Left cardiac atrium (tissue), 4 donors: ENCODE results near the gene PSMD2. TPM values are rescaled to one million over a fixed set of nuclear protein-coding genes. Genes with fewer than 3 reads are reported as not detected.
A peak's percentile ranks its signal among the peaks of the same experiment; 100 is the strongest.

Experiments
- ATAC-seq, 2 donors: fragments of 200-7000 bp; cut with Tn5 transposase; one replicate each; pipeline ENCODE4 v1.9.1; 2020; ENCODE audit warnings: mild to moderate bottlenecking in 2 of 2, moderate library complexity in 2 of 2
- DNase-seq: peaks from one replicate; pipeline ENCODE4 v3.0.0-alpha.2; 2020
- intact Hi-C, 2 donors: fragments of 100-400 bp; cut with DNase I; formaldehyde crosslinking; loops; one replicate each; pipeline versions ENCODE4 v1.14.1 to v1.15.1; 2022 to 2023
- total RNA-seq, 2 donors: library from RNA; stranded (reverse); fragmentation: NEBNext Ultra II Directional; extraction: Animal tissue kit (Norgen Biotek cat#: 25700); gene quantifications; one replicate each; pipeline ENCODE4 v1.2.1, GENCODE V29; 2021
- donor health status: DM: no; HTN: yes; CAD: no.
- donor health status: DM: no; HTN: yes; CAD: no; lungs with severe emphysema.
- donor health status: DM: yes; HTN: yes; CAD: no.
- donor health status: Dilated cardiomyopathy.

The PSMD2 gene
- total RNA-seq, 2 donors from 2014 or later = 176 to 217 TPM

GRCh38 chr3:184311633-184312032 lies 12.6 kb downstream of the PSMD2 start:
- no peak for ATAC-seq
- intact Hi-C loops = no loop called here
- DNase-seq = no peak

GRCh38 chr3:184314363-184314699 lies 15.3 kb downstream of the PSMD2 start, which contains the start of gene EIF4G1:
EIF4G1 (plus strand) TSS chr3:184314606; CDS start chr3:184315797, 1,191 bp downstream.
- DNase-seq = peak; percentile 96
- intact Hi-C loops = no loop called here
- peak; percentile 90 to 93 for ATAC-seq

DNA sequence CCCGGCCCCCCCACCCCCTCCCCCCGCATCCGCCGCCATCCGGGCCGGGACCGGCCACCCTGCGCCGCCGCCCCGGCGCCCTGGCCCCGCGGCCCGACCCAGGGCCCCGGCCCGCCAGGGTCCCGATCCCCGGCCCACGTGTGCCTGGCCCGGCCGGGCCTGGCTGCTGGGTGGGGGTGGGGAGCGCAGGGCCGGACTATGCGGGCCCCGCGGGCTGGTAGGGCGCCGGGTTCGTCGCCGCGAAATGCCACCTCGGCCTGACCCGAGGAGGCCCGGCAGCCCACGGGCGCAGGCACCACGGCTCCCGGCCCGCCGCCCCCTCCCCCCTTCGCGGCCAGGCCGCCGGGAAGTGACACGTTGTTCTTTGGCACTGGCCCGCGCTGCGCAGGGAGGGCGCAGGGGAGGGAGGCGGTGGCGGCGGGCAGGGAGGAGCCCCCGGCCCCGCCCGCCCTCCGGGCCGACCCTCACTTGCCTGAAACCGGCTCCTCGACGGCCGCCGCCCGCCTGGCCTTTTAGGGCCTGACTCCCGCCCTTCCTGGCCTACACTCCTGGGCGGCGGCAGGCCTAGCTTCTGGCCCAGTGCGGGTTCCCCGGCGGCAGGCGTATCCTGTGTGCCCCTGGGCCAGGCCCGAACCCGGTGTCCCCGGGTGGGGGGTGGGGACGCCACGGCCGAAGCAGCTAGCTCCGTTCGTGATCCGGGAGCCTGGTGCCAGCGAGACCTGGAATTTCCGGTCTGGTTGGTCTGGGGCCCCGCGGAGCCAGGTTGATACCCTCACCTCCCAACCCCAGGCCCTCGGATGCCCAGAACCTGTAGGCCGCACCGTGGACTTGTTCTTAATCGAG lies 15.9 kb downstream of the PSMD2 start:
- DNase-seq (peak; percentile 94), ATAC-seq (peak; percentile 82 to 84)
- intact Hi-C loops = no loop called here

DNA sequence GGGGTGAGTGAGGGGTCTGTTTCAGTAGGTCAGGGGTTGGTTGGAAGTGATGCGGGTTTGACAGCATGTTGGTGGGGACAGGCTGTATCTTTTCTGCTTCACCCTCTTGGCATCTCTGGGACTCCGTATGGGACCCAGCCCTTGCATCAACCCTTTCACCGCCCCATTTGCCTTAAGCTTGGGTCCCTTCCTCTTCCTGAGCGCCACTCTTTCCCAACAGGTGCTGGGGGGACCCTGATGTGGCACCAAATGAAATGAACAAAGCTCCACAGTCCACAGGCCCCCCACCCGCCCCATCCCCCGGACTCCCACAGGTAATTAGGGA lies 16.5 kb downstream of the PSMD2 start:
- no peak for ATAC-seq
- DNase-seq = no peak
- intact Hi-C loops = no loop called here

GRCh38 chr3:184315871-184316661 lies 17.0 kb downstream of the PSMD2 start:
- no peak for DNase-seq
- no peak for ATAC-seq
- intact Hi-C loops = no loop called here

DNA sequence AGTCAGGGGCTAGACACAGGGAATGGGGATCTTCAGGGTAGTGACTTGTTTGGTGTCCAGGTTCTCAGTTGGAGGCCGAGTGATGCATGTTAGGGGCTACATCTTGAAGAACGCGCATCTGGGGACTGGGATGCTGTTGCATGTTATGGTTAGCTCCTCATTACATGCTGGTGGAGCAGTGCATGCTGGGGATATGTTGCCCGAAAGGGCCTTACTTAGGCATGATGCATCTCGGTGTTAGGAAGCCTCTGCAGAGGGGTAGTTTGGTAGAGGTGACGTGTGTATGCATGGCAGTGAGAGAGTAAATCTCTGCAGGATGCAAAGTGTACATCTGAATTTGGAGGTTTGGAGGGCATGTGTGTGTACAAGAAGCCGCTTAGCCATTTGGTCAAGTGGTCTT lies 17.8 kb downstream of the PSMD2 start:
- intact Hi-C loops = no loop called here
- DNase-seq (no peak), ATAC-seq (no peak)

- DNase-seq (no peak), ATAC-seq (no peak)
- intact Hi-C loops = no loop called here
Measured at GRCh38 chr3:184317201-184317600, 18.2 kb downstream of the PSMD2 start.

DNA sequence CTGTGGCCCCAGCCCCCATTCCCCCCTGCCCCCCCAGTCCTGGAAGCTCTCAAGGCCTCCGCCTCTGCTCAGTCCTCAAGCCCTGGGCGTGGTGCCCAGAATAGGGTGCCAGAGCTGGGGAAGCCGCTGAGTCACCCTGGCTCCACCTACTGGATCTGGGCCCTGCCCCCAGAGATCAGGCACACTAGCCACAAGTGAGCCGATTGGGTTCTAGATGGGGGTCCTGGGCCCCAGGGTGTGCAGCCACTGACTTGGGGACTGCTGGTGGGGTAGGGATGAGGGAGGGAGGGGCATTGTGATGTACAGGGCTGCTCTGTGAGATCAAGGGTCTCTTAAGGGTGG lies 21.0 kb downstream of the PSMD2 start:
- peak; percentile 91 for ATAC-seq
- intact Hi-C loops = no loop called here
- DNase-seq = peak; percentile 98

DNA sequence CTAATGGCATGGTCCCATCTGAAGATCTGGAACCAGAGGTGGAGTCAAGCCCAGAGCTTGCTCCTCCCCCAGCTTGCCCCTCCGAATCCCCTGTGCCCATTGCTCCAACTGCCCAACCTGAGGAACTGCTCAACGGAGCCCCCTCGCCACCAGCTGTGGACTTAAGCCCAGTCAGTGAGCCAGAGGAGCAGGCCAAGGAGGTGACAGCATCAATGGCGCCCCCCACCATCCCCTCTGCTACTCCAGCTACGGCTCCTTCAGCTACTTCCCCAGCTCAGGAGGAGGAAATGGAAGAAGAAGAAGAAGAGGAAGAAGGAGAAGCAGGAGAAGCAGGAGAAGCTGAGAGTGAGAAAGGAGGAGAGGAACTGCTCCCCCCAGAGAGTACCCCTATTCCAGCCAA lies 22.6 kb downstream of the PSMD2 start:
- DNase-seq (no peak), ATAC-seq (no peak)
- intact Hi-C loops = no loop called here

DNA sequence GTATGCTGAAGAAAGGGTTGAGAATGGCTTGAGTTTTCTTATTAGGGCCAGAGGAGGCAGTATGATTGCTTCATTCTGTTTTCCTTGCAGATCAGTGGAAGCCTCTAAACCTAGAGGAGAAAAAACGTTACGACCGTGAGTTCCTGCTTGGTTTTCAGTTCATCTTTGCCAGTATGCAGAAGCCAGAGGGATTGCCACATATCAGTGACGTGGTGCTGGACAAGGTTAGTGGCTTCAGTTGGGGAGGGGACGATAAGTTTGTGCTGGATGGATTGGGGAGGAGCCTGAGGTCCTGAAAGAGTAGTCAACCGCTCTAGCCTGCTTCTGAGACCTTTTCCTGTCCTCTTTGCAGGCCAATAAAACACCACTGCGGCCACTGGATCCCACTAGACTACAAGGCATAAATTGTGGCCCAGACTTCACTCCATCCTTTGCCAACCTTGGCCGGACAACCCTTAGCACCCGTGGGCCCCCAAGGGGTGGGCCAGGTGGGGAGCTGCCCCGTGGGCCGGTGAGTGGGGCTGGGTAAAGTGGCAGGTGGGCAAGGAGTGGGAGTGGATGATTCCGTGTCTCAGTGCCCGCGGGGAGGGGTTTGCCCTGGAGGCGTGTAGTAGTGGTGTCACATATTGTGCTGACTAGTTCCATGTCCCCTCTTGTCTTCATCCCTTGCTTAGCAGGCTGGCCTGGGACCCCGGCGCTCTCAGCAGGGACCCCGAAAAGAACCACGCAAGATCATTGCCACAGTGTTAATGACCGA lies 23.9 kb downstream of the PSMD2 start:
- intact Hi-C loops = no loop called here
- ATAC-seq (peak in 1 of 2 donors; percentile 20), DNase-seq (peak; percentile 70)

- no peak for DNase-seq
- no peak for ATAC-seq
- intact Hi-C loops = no loop called here
Measured at GRCh38 chr3:184323696-184324095, 24.7 kb downstream of the PSMD2 start.

DNA sequence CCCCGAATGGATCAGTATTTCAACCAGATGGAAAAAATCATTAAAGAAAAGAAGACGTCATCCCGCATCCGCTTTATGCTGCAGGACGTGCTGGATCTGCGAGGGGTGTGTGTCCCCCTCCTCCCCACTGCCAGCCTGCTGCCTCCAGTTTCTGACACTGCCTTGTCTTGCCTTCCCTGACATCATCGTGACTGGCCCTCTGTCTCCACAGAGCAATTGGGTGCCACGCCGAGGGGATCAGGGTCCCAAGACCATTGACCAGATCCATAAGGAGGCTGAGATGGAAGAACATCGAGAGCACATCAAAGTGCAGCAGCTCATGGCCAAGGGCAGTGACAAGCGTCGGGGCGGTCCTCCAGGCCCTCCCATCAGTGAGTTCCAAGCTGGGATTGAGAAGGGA lies 26.2 kb downstream of the PSMD2 start:
- intact Hi-C loops = no loop called here
- no peak for ATAC-seq
- no peak for DNase-seq

DNA sequence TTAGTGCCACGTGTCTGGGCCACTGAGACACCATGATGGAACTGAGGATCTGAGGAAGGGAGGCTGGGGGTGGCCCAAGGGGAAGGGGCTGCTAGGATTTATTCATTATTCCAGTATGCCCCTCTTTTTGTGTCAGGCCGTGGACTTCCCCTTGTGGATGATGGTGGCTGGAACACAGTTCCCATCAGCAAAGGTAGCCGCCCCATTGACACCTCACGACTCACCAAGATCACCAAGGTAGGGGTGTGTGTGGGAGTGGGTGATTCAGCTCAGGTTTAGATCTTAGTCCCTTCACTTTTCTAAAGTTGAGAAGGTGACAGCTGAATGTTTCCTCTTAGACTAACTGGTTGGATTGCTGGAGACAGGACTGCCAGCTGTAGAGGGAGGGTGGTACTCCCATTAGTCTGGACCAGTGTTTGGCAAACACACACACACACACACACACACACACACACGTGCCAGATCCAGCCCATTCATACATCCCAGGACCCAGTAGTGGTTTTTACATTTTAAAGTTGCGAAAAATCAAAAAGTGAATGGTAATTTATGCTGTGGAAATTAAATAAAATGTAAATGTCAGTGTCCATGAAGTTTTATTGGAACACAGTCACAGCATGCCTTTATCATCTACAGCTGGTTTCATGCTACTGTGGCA lies 26.8 kb downstream of the PSMD2 start:
- ATAC-seq (no peak), DNase-seq (no peak)
- intact Hi-C loops = no loop called here

- DNase-seq = no peak
- no peak for ATAC-seq
- intact Hi-C loops = no loop called here
Measured at GRCh38 chr3:184327171-184327570, 28.1 kb downstream of the PSMD2 start.

GRCh38 chr3:184328516-184328915 lies 29.5 kb downstream of the PSMD2 start:
- ATAC-seq (no peak), DNase-seq (no peak)
- intact Hi-C loops = no loop called here

- DNase-seq (no peak), ATAC-seq (no peak)
- intact Hi-C loops = no loop called here
Measured at GRCh38 chr3:184332370-184333090, 33.5 kb downstream of the PSMD2 start.

DNA sequence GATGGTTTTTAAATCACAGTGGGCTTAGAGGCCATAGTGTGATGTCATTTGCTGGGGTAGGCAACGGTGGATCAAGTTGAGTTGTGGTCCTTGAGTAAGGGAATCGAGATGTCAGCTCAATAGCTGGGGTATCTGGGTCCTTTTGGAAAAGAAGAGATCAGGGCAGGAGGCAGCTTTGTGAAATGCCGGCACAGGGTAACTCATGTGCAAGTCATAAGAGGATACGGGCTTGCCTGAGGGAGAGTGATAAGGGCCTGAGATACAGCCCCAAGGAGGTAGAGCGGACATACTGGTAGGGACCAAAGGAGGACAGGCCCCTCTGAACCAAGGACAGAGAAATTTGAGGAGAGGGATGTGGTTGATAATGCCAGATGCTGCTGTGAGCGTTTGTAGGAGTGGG lies 34.1 kb downstream of the PSMD2 start:
- intact Hi-C loops = no loop called here
- DNase-seq = no peak
- no peak for ATAC-seq

GRCh38 chr3:184333700-184334099 lies 34.7 kb downstream of the PSMD2 start:
- ATAC-seq = no peak
- DNase-seq = no peak
- intact Hi-C loops = no loop called here
